Measurements from ENCODE around the gene FAN1.

FAN1 gene

DNA sequence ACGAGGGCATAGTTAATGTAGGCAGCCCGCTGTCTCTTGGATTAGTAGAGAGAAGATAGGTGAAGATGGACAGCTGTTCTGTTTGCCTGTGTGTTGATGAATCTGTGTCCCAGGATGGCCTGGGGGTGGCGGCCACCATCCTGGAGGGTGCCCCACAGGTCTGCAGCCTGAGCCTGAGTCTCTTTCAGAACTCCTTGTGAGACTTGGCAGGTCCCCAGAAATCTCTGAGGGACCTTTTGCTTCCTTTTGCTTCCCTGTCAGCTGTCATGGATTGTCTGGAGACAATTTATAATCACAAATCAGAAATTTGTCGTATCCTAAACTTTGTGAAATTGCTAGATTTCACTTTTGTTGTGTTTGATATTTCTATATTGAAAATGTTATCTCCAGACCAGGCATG lies 17.4 kb downstream of the FAN1 start:
- DNase-seq: no peak

DNA sequence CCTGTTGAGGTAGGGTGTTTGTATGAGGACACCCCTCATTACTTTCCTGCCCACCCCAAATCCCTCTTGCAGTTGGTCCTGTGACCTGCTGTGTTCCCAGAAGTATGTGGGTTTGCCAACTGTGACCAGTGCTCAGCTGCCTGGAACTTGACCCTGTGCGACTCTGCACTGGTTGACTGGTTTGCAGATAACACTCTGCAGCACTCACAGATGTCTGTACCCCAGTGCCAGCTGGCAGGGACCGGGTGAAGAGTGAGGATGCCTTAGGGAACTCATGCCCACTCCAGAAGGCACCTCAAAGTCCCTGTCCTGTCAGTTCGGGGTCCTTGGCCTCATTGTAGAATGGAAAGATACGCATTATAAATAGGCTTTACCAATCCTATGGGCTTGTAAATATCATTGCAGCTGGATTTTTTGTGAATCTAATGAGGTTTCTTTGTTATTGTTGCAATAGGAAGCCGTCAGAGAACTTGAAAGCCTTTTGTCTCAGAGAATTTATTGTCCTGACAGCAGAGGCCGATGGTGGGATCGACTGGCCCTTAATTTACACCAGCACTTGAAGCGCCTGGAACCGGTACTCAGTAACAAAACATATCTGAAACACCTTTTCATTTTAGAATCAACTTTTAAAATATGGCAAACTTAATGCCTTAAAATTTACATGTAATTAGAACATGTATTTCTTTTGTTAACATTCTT lies 18.2 kb downstream of the FAN1 start:
- no peak for DNase-seq

DNA sequence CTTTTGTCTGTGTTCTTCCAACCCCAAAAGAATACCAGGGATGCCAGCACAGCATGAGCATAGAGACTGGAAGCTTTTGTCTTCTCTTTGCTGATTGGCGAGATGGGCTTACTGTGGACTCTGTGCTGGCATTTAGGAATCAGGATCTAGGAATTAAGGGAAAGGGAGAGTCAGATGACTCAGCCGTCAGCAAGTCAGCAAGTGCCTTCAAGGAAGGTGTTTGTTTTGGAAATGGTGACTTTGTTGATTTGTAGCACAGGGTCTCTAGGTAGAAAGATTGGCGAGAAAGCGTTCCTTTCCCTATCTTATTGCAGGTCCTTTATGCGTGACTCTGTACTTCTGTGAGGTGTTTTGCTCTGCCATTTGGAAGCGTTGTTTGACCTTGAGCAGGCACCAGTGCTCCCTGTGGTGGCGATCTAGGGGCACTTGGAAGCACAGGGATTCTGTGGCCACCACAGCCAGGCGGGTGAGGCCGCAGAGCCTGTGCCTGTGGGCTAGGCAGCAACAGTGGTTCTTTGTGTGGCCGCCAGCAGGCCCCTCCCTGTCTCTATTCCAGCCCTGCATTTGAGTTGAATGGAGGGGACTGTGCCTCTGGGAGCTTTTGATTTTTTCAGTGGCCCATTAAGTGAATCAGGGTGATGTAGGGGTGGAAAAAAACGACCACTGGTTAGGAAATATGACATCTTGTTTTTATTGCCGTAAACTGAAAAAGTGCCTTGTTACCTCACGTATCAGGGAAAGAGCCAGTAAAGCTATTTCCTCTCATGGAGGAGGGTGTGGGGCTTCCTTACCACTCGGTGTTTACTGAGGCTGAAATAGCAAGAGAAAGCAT lies 19.0 kb downstream of the FAN1 start:
- DNase-seq: peak; percentile 70

GRCh38 chr15:30923429-30923828 lies 19.7 kb downstream of the FAN1 start:
- DNase-seq: no peak

GRCh38 chr15:30924353-30924752 lies 20.6 kb downstream of the FAN1 start:
- peak; percentile 53 for DNase-seq

GRCh38 chr15:30925686-30926085 lies 22.0 kb downstream of the FAN1 start:
- DNase-seq: no peak

DNA sequence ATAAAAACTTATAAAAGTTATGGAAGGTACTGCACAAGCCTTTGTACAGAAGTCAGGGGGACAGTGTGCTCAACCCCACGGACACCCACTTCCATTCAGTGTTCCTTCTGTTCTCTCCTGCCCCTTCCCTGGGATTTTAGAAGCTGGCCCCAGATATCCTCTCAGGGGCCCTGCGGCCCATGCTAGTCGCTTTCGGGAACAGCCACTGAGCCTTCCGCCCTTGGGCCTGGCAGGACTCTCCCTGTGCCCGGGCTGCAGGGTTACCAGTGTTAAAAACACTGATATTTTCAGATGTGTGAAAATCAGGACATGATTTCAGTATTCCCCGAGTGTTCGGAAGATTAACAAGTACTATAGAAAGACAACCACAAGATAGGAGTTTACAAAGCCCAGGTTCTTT lies 22.4 kb downstream of the FAN1 start:
- no peak for DNase-seq

GRCh38 chr15:30927148-30927761 lies 23.5 kb downstream of the FAN1 start:
- DNase-seq: no peak

GRCh38 chr15:30928076-30928475 lies 24.4 kb downstream of the FAN1 start:
- DNase-seq: no peak

- DNase-seq: no peak
These were observed 25.5 kb downstream of the FAN1 start for GRCh38 chr15:30929064-30929669.

- no peak for DNase-seq
These were observed 26.3 kb downstream of the FAN1 start for GRCh38 chr15:30929982-30930381.

GRCh38 chr15:30930422-30930821 lies 26.7 kb downstream of the FAN1 start:
- DNase-seq: no peak

GRCh38 chr15:30933293-30933692 lies 29.6 kb downstream of the FAN1 start:
- DNase-seq: no peak

GRCh38 chr15:30939161-30939560 lies 35.4 kb downstream of the FAN1 start:
- DNase-seq: no peak

- no peak for DNase-seq
These were observed 36.6 kb downstream of the FAN1 start for GRCh38 chr15:30940359-30940758.

- DNase-seq: no peak
These were observed 37.8 kb downstream of the FAN1 start for GRCh38 chr15:30941520-30941919.

DNA sequence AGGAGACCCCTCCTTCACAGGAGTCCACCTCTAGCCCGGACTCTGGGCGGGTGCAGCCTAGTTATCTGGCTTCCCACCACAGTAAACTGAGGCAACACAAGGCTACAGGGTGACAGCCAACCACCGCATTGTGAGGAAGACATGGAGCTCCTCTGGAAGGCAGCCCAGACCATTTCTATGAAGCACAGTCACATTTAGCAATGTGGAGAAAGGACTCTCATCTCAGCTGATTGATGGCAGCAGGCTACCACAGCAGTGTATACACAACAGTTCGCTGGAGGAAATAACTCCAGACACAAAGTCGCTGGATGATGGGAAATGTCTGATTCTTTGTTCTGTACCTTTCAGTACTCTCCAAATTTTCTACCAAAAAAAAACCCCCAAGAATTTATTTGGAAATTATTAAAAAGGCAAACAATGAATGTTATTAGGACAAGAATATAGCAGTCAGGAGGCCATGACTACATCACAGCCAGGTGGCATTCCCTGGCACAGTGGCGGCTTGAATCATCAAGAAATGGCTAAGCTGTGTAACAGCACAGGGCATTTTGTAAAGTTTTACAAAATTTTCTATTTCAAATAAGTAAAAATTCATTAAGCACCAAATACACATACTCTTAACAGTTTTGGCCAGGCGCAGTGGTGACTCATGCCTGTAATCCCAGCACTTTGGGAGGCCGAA lies 40.1 kb downstream of the FAN1 start:
- no peak for DNase-seq

GRCh38 chr15:30953183-30953582 lies 49.5 kb downstream of the FAN1 start:
- no peak for DNase-seq

- peak; percentile 87 for DNase-seq
These were observed 50.1 kb downstream of the FAN1 start for GRCh38 chr15:30953731-30954378.

GRCh38 chr15:30954674-30955073 lies 51.0 kb downstream of the FAN1 start:
- DNase-seq: peak; percentile 3

GRCh38 chr15:30956216-30957124 lies 52.8 kb downstream of the FAN1 start:
- peak; percentile 21 for DNase-seq
